Endothelial cell of umbilical vein (primary cell): ENCODE data around the gene KLHL26.

Experiments
- JUN ChIP-seq: IDR thresholded peaks from 2 replicates; pipeline ENCODE4 v1.6.1; 2011; ENCODE audit warnings: borderline replicate concordance, low read depth; ENCODE audit not compliant: insufficient read length, insufficient read depth
- POLR2A ChIP-seq: IDR thresholded peaks from 2 replicates; pipeline ENCODE4 v1.6.1; 2012; ENCODE audit warnings: low read depth, mild to moderate bottlenecking, control low read depth, low read length
- POLR2AphosphoS5 ChIP-seq: IDR thresholded peaks from 2 replicates; pipeline ENCODE4 v1.6.1; 2012; ENCODE audit warnings: low read depth, mild to moderate bottlenecking, control low read depth, low read length, moderate library complexity; ENCODE audit not compliant: insufficient read depth
- TF ChIP-seq, protein P1 (sequence below): IDR thresholded peaks from 2 replicates; pipeline ENCODE4 v1.6.1; 2011; ENCODE audit not compliant: insufficient read depth, insufficient read length

- TF ChIP-seq JUN: no peak
- no peak for TF ChIP-seq POLR2A
- TF ChIP-seq POLR2AphosphoS5: no peak
- TF ChIP-seq, protein P1, sequence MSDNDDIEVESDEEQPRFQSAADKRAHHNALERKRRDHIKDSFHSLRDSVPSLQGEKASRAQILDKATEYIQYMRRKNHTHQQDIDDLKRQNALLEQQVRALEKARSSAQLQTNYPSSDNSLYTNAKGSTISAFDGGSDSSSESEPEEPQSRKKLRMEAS: no peak
Measured at GRCh38 chr19:18599485-18599884, 37.3 kb upstream of the KLHL26 start.
